Non-pigmented ciliary epithelial cell (primary cell): ENCODE data around the gene ARID1A.
"Not testable (repeated sequence)": the region's sequence is repeated elsewhere in the genome, so short reads cannot be mapped to it uniquely, and the experiment has no call there.

Source experiments
- DNase-seq: peaks from one replicate; pipeline ENCODE4 v3.0.0-alpha.2; 2010; ENCODE audit warnings: low read depth

The ARID1A gene

DNA sequence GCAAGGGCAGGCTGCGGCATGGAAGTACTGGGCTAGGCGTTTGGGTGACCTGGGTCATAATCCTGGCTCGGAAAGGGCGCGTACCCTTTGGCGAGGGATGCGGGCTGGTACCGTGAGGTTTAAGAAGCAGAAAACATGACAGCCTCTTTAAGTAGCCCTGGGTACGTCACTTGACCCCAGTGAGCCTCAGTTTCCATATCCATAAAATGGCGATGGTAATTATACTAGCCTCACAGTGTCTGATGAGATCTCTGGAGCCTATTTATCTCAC is 92.6 kb downstream of the ARID1A start:
- no peak for DNase-seq

- no peak for DNase-seq
These were observed 93.2 kb downstream of the ARID1A start for GRCh38 chr1:26788836-26789611.

GRCh38 chr1:26789612-26789865 is 93.7 kb downstream of the ARID1A start:
- no peak for DNase-seq

GRCh38 chr1:26789931-26790330 is 94.1 kb downstream of the ARID1A start:
- DNase-seq, result no peak

DNA sequence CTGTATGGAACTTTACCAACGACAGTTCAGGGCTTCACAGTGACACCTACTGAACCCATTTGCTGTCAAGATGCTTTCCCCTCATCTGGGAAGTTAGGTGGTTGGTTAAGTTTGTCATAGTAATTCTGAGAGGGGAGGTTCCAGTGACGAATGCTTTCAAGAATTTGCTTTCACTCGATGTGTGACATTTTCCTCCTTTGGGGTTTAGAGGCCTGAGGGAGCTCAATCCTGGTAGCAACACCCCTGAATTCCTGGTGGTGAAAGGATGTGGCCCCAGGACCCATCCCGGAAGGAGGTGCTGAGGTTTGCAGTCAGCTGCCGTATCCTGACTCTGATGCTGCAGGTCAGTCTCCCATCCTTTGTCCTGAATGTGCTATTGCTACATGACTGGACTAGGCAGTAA is 94.7 kb downstream of the ARID1A start:
- DNase-seq, result no peak

DNA sequence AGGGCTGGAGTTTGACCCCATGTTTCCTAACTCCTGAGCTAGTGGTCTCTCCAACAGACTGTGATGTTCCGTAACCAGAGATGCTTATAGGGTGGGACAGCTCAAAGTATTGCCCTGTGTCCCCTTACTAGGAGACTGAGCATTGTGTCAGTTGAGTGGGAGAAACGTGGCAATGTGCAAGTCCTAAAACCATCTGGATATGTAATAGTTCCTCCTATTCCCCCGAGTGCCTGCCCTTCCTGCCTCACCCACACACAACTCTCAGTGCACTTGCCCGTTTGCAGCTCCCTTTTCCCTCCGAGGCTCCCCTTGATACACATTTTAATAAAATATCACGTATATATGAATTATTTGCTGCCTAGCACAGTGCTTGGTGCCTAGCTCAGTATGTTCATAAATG is 95.3 kb downstream of the ARID1A start:
- no peak for DNase-seq

DNA sequence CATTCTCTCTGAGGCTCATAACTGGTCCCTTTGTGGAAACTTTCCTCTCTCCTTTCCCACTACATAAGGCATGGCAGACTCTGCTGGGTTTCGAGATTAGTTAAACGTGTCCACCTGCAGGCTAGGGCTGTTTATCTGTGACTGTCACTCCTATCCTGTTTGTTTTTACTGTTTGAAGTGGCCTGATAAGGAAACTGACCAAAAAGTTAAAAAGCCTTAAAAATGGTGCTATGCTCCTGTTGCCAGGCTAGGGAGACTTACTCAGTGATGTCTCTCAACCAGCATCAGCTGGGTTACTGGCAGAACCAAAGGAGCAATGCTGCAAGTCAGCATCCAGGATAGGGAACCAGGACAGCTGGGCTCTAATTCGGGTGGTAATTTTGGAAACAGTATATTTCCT is 95.8 kb downstream of the ARID1A start:
- DNase-seq, result no peak

DNA sequence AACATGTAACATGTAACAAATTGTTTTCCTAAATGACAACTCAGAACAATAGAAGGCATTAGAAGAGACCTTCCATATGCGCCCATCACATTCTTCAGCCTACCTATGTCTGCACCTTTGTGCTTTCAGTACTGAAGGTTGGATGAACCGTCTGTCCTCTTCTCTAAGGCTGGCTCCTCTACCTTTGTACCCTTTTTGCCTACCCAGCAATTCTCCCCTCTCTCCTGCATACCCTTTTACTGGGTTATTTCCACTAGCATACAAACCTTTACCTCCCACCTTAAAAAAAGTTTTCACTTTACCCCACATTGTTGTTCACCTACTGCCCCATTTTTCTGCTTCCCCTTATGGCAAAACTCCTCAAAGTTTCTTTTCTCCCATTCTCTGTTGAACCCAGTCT is 97.1 kb downstream of the ARID1A start:
- no peak for DNase-seq

GRCh38 chr1:26794391-26794790 is 98.6 kb downstream of the ARID1A start:
- DNase-seq, result no peak

DNA sequence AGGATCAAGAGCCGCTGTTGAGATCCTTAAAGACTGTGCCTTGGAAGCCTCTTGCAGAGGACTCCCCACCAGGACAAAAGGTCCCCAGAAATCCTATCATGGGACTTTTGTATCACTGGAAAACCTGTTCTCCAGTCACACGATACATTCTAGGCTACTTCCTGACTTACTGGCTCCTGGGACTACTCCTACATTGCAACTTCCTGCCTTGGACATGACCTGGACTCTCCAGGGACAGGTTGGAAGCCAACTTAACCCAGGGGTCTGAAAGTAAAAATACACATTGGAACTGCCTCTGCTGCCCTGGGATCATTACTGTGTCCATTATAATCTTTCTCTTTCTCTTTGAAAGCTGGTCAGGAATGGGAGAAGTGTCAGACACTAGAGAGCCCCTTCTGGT is 101.8 kb downstream of the ARID1A start:
- DNase-seq, result no peak

DNA sequence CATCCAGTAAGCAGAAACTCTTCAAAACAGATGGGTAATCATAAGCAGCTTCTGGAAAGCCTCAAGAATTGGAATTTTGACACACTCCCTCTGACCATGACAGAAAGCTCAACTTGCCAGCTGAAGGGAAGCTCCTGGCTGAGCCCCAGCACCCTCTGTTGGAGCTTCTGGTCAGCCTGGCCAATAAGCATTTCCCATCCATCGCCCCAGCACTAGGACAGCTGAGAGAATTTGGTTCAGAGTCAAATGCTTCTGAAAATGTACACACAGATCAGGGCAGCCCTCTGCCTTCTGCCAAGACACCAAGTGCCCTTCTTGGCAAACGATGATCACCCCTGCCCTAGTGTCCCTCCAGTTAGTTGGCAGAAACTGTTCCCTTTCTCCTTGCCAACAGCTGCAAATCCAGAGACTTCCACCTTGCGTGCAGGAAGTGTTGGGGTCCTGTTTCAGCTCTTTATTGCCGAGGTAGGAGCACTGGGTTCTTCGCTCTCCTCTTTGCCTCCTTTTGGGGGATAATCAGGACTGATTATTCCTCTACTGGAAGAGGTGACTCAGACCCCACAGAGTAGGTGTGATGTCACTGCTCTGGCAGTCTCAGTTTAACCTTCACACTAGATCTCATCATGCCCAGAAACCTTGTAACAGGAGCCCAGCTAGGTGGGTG is 103.8 kb downstream of the ARID1A start:
- DNase-seq, result no peak

GRCh38 chr1:26803932-26804331 is 108.1 kb downstream of the ARID1A start:
- not testable (repeated sequence) for DNase-seq

DNA sequence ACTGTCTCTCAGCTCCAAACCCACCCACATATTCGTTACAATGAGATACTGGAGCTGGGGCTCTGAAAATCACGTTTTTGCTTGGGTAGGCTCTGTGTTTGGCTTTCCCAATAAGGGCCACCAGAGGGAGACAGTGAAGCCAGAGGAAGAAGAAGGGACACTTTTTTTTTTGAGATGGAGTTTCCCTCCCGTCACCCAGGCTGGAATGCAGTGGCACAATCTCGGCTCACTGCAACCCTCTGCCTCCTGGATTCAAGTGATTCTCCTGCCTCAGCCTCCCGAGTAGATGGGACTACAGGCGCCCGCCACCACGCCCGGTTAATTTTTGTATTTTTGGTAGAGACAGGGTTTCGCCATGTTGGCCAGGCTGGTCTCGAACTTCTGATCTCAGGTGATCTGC is 114.3 kb downstream of the ARID1A start:
- not testable (repeated sequence) for DNase-seq

- no peak for DNase-seq
These were observed 115.2 kb downstream of the ARID1A start for GRCh38 chr1:26811057-26811456.

DNA sequence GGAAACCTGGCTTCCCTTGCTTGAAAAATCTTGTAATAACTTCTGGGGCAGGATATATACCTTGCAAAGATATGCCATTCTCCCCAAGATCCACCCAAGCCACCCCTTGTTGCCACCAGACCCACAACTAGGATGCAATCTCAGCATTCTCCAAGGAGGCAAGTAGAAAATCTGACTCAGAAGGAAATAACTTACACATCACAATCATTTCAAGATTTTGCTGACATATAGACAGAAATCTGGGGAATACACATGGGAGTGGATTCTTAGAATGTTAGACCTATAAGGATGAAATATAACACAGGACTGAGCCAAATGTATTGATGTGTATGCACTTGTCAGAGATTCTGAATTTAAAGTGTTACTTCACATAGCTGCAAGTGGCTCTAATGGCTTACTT is 115.9 kb downstream of the ARID1A start:
- no peak for DNase-seq

GRCh38 chr1:26814377-26814776 is 118.6 kb downstream of the ARID1A start:
- no peak for DNase-seq

- DNase-seq, result no peak
These were observed 119.1 kb downstream of the ARID1A start for GRCh38 chr1:26814893-26815292.

DNA sequence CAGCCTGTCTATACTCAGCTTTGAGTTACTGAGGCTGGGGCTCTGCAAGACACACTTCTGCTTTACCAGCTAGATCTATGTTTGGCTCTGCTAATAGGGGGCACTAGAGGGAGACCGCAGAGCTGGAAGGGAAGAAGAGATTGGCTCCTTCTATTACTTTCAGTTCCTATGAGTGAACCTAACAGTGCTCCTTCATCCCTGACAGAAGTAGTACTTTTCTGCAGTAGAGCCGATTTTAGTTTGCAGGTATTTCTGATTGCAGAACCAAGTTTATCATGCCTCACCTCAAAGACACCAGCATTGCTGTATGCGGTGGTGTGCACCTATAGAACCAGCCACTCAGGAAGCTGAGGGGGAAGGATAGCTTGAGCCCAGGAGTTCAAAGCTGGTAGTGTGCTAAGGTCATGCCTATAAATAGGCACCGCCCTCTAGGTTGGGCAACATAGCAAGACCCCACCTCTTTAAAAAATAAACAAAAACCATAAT is 125.0 kb downstream of the ARID1A start:
- no peak for DNase-seq

- DNase-seq, result no peak
These were observed 127.1 kb downstream of the ARID1A start for GRCh38 chr1:26822737-26823395.

DNA sequence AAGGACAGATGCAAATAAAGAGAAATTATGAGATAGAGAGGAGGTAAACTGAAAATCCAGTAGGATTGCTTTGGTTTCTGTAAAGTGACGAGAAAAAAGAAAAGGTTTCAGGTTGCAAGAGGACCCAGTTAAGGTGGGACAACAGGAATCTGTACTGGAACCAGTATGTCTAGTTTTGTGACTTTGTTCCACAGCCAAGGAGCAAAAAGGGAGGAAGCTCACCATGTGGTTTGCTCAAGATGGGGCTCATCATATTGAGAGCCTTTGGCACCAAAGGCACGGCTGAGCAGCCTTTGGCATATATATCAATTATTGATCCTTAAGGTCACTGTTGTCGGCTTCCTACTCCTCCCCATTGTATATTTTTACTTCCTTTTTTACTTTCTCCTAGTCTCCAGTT is 128.9 kb downstream of the ARID1A start:
- DNase-seq, result no peak

- DNase-seq, result no peak
These were observed 130.7 kb downstream of the ARID1A start, which contains the start of gene ZDHHC18 for GRCh38 chr1:26826261-26827105. Gene ZDHHC18, plus strand, starts transcription at chr1:26826688. Its CDS starts 117 bp downstream, at chr1:26826805.

DNA sequence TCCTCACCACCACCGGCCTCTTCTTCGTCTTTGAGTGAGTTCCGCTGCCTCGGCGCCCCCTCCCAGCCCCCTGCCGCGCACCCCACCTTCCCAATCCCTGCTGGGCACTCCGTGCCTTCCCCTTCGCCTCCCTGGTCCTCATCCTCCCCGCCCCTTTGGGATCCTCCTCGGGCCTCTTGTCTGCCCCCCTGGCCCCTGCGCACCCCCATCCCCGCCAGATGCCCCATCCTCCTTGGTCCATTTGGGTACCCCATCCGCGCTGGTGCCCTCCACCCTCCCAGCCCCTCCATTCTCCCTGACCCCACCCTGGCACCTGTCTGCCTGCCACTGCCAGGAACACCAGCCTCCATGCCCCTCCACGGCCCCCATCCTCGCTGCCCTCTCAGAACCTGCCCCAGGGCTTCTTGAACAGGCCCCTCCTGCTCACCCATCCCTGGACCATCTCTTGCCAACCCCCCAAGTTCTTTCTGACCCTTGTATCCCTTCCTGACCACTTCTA is 131.3 kb downstream of the ARID1A start:
- no peak for DNase-seq
